SK-N-SH (cell line): ENCODE measurements around the gene LTBP1. TPM values are rescaled to one million over a fixed set of nuclear protein-coding genes. Genes with fewer than 3 reads are reported as not detected.

Experiments used
- CTCF ChIA-PET: fragments of 300-600, 350-600 bp; formaldehyde crosslinking; extraction: SDS; loops from one replicate; lab custom pipeline; 2021; lab: Yijun Ruan, JAX
- POLR2A ChIA-PET: fragments of 350-600 bp; sonication (Branson Sonifier 250); formaldehyde crosslinking; extraction: SDS; loops from one replicate; lab custom pipeline; 2020; ENCODE audit warnings: antibody characterized with exemption, inconsistent platforms; lab: Yijun Ruan, JAX
- DNase-seq: peaks from one replicate; pipeline ENCODE4 v3.0.0; 2012
- H2AFZ ChIP-seq: fragments of 200-600 bp; sonication (generic); 2 replicates; pipeline ENCODE4 v1.8.1; 2016; ENCODE audit warnings: antibody characterized with exemption, mild to moderate bottlenecking, low read depth
- H3F3A ChIP-seq: fragments of 200-600 bp; sonication (generic); replicated peaks from 2 replicates; pipeline ENCODE3; 2016; ENCODE audit warnings: antibody characterized with exemption, mild to moderate bottlenecking; ENCODE audit not compliant: insufficient read depth
- H3K27ac ChIP-seq, 2 experiments: fragments of 200-500 bp in 1 of 2; fragments of 200-600 bp in 1 of 2; sonication (Bioruptor generic) in 1 of 2; sonication (generic), shearing (Covaris generic) in 1 of 2; 2 replicates each; pipeline versions ENCODE4 v1.5.1 to v1.6.1; 2014 to 2016; ENCODE audit warnings: low read depth in 2 of 2, inconsistent platforms in 1 of 2, low read length in 1 of 2, mild to moderate bottlenecking in 1 of 2, mixed read lengths in 1 of 2
- H3K27me3 ChIP-seq: fragments of 200-600 bp; sonication (generic), shearing (Covaris generic); 2 replicates; pipeline ENCODE4 v1.6.1; 2016; ENCODE audit warnings: mixed run types; ENCODE audit not compliant: insufficient read depth
- H3K36me3 ChIP-seq, 2 experiments: fragments of 200-500 bp in 1 of 2; fragments of 200-600 bp in 1 of 2; sonication (Bioruptor generic) in 1 of 2; sonication (generic) in 1 of 2; replicated peaks in 1 of 2; 2 replicates each; pipeline versions ENCODE3 to v1.5.1; 2014 to 2016; ENCODE audit warnings: low read length in 1 of 2, mild to moderate bottlenecking in 1 of 2; ENCODE audit not compliant: insufficient read depth in 2 of 2, control insufficient read depth in 1 of 2
- H3K4me1 ChIP-seq, 2 experiments: fragments of 200-500 bp in 1 of 2; fragments of 200-600 bp in 1 of 2; sonication (Bioruptor generic) in 1 of 2; sonication (generic), shearing (Covaris generic) in 1 of 2; 2 replicates each; pipeline versions ENCODE4 v1.5.1 to v1.6.1; 2014 to 2016; ENCODE audit warnings: low read depth in 1 of 2, low read length in 1 of 2, mixed run types in 1 of 2; ENCODE audit not compliant: insufficient read depth in 2 of 2, control insufficient read depth in 1 of 2
- H3K4me2 ChIP-seq: fragments of 200-600 bp; sonication (generic), shearing (Covaris generic); 2 replicates; pipeline ENCODE4 v1.6.1; 2017; ENCODE audit warnings: mixed run types
- H3K4me3 ChIP-seq, 2 experiments: fragments of 200-500 bp in 1 of 2; fragments of 200-600 bp in 1 of 2; sonication (Bioruptor generic) in 1 of 2; sonication (generic), shearing (Covaris generic) in 1 of 2; 2 replicates each; pipeline versions ENCODE4 v1.5.1 to v1.8.1; 2014 to 2016; ENCODE audit warnings: low read depth in 2 of 2, inconsistent platforms in 1 of 2, low read length in 1 of 2, mild to moderate bottlenecking in 1 of 2, mixed read lengths in 1 of 2, moderate library complexity in 1 of 2
- H3K79me2 ChIP-seq: fragments of 200-600 bp; sonication (generic); 2 replicates; pipeline ENCODE4 v1.8.1; 2017; ENCODE audit warnings: mild to moderate bottlenecking; ENCODE audit not compliant: insufficient read depth
- H3K9ac ChIP-seq: fragments of 200-600 bp; sonication (generic); 2 replicates; pipeline ENCODE4 v1.6.1; 2017; ENCODE audit warnings: mixed run types
- H3K9me2 ChIP-seq: fragments of 200-600 bp; sonication (generic); 2 replicates; pipeline ENCODE4 v1.6.1; 2017; ENCODE audit warnings: mixed run types
- H3K9me3 ChIP-seq: fragments of 200-600 bp; sonication (generic); 2 replicates; pipeline ENCODE4 v1.6.1; 2017; ENCODE audit warnings: mixed run types, mild to moderate bottlenecking, moderate library complexity
- H4K20me1 ChIP-seq: fragments of 200-600 bp; sonication (generic); 2 replicates; pipeline ENCODE4 v1.6.1; 2017; ENCODE audit warnings: mild to moderate bottlenecking, mixed run types; ENCODE audit not compliant: insufficient read depth
- CHD2 ChIP-seq: fragments of 150-350 bp; IDR thresholded peaks from 2 replicates; pipeline ENCODE4 v1.6.1; 2018; ENCODE audit warnings: low read length; ENCODE audit not compliant: partially characterized antibody
- ELF1 ChIP-seq: IDR thresholded peaks from 2 replicates; pipeline ENCODE4 v1.4.0; 2012
- EZH2phosphoT487 ChIP-seq: fragments of 200-600 bp; sonication (generic); IDR thresholded peaks from 2 replicates; pipeline ENCODE4 v1.6.1; 2017; ENCODE audit warnings: low read depth, mixed run types, mild to moderate bottlenecking, antibody characterized with exemption, moderate library complexity, borderline replicate concordance
- FOSL2 ChIP-seq: IDR thresholded peaks from 2 replicates; pipeline ENCODE4 v1.4.0; 2012; ENCODE audit warnings: low read depth, mild to moderate bottlenecking, moderate library complexity, borderline replicate concordance
- FOXJ3 ChIP-seq: sonication (generic); formaldehyde crosslinking; IDR thresholded peaks from 2 replicates; pipeline ENCODE4 v1.5.1; 2020; ENCODE audit warnings: mild to moderate bottlenecking, missing genetic modification reagents
- JUND ChIP-seq: IDR thresholded peaks from 2 replicates; pipeline ENCODE4 v1.4.0; 2012
- MEF2A ChIP-seq: IDR thresholded peaks from 2 replicates; pipeline ENCODE4 v1.4.0; 2012; ENCODE audit warnings: low read depth, borderline replicate concordance
- POLR2AphosphoS5 ChIP-seq: IDR thresholded peaks from 2 replicates; pipeline ENCODE4 v1.6.1; 2012; ENCODE audit warnings: low read depth, low read length
- RCOR1 ChIP-seq: fragments of 150-350 bp; IDR thresholded peaks from 2 replicates; pipeline ENCODE4 v1.6.1; 2017; ENCODE audit warnings: antibody characterized with exemption, low read length
- SMC3 ChIP-seq: IDR thresholded peaks from 2 replicates; pipeline ENCODE4 v1.6.1; 2012; ENCODE audit warnings: low read depth, low read length, improper control_type of control experiment
- TAF1 ChIP-seq: IDR thresholded peaks from 2 replicates; pipeline ENCODE4 v1.6.1; 2012; ENCODE audit warnings: low read depth, mild to moderate bottlenecking, low read length, moderate library complexity, borderline replicate concordance
- TCF12 ChIP-seq: IDR thresholded peaks from 2 replicates; pipeline ENCODE4 v1.4.0; 2012
- TEAD4 ChIP-seq: IDR thresholded peaks from 2 replicates; pipeline ENCODE4 v1.4.0; 2012; ENCODE audit warnings: mild to moderate bottlenecking, borderline replicate concordance; ENCODE audit not compliant: insufficient read depth
- WGBS: methylation state at CpG from one replicate; pipeline ENCODE4 v1.1.6; 2017; ENCODE audit warnings: low lambda C conversion rate; 5-methylcytosine and 5-hydroxymethylcytosine counted together
- polyA plus RNA-seq, 3 experiments: library from polyadenylated mRNA; depleted of rRNA; stranded (reverse); fragments of >200 nt; gene quantifications; 2 replicates each; pipeline ENCODE4 v1.2.3, GENCODE V29; 2012
- TF ChIP-seq, protein P1 (sequence below): IDR thresholded peaks from 2 replicates; pipeline ENCODE4; 2012
- TF ChIP-seq, protein P2 (sequence below): IDR thresholded peaks from 2 replicates; pipeline ENCODE4 v1.4.0; 2012; ENCODE audit warnings: low read depth, borderline replicate concordance
- TF ChIP-seq, protein P3 (sequence below): IDR thresholded peaks from 2 replicates; pipeline ENCODE4 v1.4.0; 2012; ENCODE audit warnings: low read depth

Gene LTBP1
- polyA plus RNA-seq, 1 of the 3 experiments (the other 2 are of a cell fraction): 467 TPM

DNA sequence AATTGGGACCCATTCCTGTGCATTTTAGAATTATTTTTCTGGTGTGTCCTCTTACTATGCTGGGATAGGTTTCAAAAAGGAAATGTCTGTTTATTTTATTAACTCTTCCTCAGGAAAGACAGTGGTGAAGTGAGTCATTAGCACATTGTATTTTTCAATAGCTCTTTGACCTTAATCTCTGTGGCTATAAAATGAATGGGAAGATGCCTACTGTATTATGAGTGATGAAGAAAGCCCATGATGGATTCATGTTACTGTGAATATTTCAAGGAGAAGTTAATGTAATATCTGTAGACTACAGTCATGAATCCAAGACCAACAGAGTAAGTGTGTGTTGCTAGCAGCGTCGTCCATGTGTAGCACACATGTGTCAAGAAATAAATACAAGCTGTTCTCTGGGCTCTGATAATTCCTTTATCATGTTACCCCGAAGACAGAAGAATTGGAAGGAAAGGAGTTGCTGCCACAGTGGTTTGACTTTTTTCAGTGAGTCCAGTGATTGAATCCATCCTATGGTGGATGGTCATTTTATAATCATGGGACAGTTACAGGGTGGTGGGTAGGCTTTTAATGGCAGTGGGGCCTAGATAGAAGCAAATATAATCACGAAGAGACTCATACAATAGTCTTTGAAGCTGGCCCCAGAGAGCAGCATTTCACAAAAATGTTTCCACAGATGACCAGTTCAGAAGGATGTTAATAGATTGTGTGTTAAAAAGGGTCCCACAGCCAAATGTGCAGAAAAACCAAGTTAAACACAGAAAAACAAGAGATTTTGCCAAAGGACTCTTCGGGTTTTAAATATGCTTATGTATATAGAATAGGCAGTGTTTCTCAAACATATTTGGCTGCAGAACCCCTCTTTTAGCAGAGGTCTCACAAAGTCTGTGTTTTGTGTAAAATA is 290.0 kb downstream of the LTBP1 start:
- H3K79me2 ChIP-seq: peaks cover 64% of the 10 kb centered on the region
- 0 out of 2 replicates have a peak overlapping the region, but pooled peaks have one; percentile 12 for H3K4me2 ChIP-seq
- H3K9me3 ChIP-seq: no peaks in the 10 kb centered on the region; the same call in 1 of the 2 replicates
- 47% methylated on average over 5 of the region's 5 CpGs for WGBS
- H3K9ac ChIP-seq: peak overlapping the region; percentile 46; the same call in 1 of the 2 replicates
- H3K4me3 ChIP-seq: no peak overlapping the region
- H2AFZ ChIP-seq: no peak overlapping the region
- no peaks in the 10 kb centered on the region for H3K27me3 ChIP-seq
- no peaks in the 10 kb centered on the region for H4K20me1 ChIP-seq
- CTCF ChIA-PET: interaction anchor here (1.2 kb wide), 1 partner anchor 26 kb away, joined by 3 read pairs; no protein-coding TSS in a partner anchor
- H3K27ac ChIP-seq: peak overlapping the region in 1 of 2 experiments; percentile 94; a peak in 3 of 4 replicates
- no peak for TF ChIP-seq TAF1
- TF ChIP-seq RCOR1: no peak
- no peak for TF ChIP-seq TEAD4
- TF ChIP-seq FOXJ3 (CRISPR knock-in tag): no peak
- TF ChIP-seq, protein P1, sequence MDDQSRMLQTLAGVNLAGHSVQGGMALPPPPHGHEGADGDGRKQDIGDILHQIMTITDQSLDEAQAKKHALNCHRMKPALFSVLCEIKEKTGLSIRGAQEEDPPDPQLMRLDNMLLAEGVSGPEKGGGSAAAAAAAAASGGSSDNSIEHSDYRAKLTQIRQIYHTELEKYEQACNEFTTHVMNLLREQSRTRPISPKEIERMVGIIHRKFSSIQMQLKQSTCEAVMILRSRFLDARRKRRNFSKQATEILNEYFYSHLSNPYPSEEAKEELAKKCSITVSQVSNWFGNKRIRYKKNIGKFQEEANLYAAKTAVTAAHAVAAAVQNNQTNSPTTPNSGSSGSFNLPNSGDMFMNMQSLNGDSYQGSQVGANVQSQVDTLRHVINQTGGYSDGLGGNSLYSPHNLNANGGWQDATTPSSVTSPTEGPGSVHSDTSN: peak; percentile 34
- no peak for TF ChIP-seq SMC3
- TF ChIP-seq, protein P2, sequence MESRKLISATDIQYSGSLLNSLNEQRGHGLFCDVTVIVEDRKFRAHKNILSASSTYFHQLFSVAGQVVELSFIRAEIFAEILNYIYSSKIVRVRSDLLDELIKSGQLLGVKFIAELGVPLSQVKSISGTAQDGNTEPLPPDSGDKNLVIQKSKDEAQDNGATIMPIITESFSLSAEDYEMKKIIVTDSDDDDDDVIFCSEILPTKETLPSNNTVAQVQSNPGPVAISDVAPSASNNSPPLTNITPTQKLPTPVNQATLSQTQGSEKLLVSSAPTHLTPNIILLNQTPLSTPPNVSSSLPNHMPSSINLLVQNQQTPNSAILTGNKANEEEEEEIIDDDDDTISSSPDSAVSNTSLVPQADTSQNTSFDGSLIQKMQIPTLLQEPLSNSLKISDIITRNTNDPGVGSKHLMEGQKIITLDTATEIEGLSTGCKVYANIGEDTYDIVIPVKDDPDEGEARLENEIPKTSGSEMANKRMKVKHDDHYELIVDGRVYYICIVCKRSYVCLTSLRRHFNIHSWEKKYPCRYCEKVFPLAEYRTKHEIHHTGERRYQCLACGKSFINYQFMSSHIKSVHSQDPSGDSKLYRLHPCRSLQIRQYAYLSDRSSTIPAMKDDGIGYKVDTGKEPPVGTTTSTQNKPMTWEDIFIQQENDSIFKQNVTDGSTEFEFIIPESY: no peak
- TF ChIP-seq JUND: peak; percentile 48
- no peak for TF ChIP-seq CHD2
- no peak for TF ChIP-seq ELF1
- 0 out of 2 replicates have a peak, but pooled peaks have one; percentile 22 for TF ChIP-seq FOSL2
- TF ChIP-seq, protein P3, sequence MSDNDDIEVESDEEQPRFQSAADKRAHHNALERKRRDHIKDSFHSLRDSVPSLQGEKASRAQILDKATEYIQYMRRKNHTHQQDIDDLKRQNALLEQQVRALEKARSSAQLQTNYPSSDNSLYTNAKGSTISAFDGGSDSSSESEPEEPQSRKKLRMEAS: 0 out of 2 replicates have a peak, but pooled peaks have one; percentile 23
- no peak for TF ChIP-seq POLR2AphosphoS5
- no peak for TF ChIP-seq EZH2phosphoT487
- TF ChIP-seq TCF12: peak; percentile 45; the same call in 1 of the 2 replicates
- TF ChIP-seq MEF2A: no peak
- peaks cover 5 to 45% of the 10 kb centered on the region in 2 experiments for H3K36me3 ChIP-seq
- POLR2A ChIA-PET: no interaction called here
- H3F3A ChIP-seq: peaks cover 54% of the 10 kb centered on the region
- no peak for DNase-seq
- H3K4me1 ChIP-seq: peaks cover 0 to 36% of the 10 kb centered on the region in 2 experiments; a peak in 1 of 4 replicates
- no peaks in the 10 kb centered on the region for H3K9me2 ChIP-seq
